Measurements from ENCODE around the gene SOS2.
"Not testable (repeated sequence)": the region's sequence is repeated elsewhere in the genome, so short reads cannot be mapped to it uniquely, and the experiment has no call there.

Gene SOS2

DNA sequence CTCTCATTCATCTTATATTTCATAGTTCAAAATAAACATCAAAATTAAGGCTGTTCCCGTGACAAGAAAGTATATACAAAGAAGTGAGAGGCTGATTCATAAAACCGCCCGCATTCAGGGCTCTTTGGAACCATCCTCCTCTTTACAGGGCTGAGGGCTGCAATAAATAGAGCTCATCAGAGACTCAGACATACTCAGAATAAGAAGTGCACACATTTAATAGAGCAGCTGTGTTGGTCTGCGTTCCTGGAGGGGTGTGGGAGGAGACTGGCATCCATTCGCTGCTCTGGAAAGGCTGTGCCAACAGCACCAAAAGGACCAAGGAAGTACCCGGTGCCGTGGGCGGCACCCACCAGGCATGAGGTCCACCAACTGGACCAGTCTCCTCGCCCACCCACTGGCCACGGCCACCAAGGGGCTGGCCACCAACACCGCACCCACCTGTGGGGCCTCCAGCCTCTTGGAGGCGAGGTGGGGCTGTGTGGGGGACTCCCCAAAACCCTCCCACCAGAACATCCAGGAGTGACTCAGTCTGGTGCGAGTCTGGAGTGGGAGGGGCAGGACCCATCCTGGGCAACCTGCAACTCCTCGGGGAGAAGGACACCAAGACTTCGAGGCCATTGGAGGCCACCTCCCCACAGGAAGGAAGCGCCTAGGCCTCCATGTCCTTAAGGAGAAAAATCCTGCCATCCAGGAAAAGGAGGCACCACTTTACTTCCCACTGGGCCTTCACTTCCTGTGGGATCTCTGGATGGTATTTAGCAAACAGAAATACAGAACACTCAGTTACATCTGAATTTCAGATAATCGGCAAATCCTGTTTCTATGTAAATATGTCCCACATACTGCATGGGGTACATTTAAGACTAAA is 147.7 kb downstream of the SOS2 start:
- DNase-seq: no peak

GRCh38 chr14:50082784-50083466 is 148.5 kb downstream of the SOS2 start:
- DNase-seq: no peak

GRCh38 chr14:50082308-50082742 is 149.1 kb downstream of the SOS2 start:
- no peak for DNase-seq

- DNase-seq: not testable (repeated sequence)
These were observed 152.3 kb downstream of the SOS2 start for GRCh38 chr14:50079103-50079502.

- DNase-seq: not testable (repeated sequence)
These were observed 157.7 kb downstream of the SOS2 start for GRCh38 chr14:50073663-50074062.

DNA sequence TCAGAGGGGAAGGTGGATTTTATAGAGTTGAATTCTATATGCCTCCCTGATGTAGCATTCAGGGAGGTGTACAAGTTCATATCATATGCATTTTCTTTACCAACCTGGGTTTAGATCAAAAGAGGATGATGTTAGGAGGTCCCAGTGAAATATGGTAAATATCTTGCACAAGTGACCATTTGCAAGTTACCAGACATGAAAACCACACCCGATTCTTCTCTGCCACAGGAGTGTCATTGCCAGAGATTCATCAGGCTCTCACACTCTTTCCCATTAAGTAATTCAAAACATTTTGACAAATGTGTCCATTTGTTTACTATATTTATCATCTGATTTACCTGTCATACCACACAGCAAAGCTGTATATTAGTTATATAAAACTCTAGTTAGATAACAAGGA is 159.0 kb downstream of the SOS2 start:
- DNase-seq: no peak

GRCh38 chr14:50070840-50071548 is 160.4 kb downstream of the SOS2 start:
- DNase-seq: no peak

GRCh38 chr14:50070230-50070629 is 161.1 kb downstream of the SOS2 start:
- no peak for DNase-seq

DNA sequence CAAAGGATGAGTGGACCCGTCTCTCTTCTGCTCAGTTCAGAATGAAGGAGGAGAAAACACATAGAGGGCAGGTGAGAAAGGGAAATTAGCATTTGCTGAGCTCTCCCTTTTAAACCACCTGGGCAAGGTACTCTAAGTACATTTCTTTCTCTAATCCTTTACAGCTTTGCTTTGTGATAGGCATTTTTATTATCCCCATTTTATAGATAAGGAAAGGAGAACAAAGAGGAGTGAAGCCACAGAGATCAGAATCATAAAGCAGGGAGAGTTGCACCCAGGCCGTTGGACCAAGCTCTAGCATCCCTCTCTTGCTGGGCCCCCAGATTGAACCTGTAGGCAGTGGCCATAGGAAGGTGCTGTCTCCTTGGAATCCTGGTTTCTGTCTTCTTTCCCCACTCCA is 162.1 kb downstream of the SOS2 start:
- DNase-seq: no peak

DNA sequence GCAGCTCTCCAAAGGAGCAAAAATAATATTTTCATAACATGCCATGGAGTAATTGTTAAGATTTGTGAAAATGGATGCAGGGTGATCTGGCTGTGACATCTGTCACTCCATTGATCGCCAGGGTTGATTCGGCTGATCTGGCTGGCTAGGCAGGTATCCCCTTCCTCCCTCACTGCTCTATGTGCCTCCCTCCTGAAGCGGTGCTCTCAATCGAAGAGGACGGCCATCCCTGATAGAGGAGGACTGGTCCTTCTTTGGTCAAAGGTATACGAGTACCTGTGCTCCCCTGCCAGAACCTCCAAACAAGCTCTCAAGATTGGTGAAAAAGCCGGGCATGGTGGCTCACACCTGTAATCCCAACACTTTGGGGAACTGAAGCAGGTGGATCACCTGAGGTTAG is 162.9 kb downstream of the SOS2 start:
- DNase-seq: no peak

GRCh38 chr14:50067723-50068495 is 163.5 kb downstream of the SOS2 start:
- peak; percentile 38 for DNase-seq

Data from fibroblast of skin of abdomen (primary cell).